Measurements from ENCODE around the gene INKA2.

Gene INKA2

GRCh38 chr1:111739194-111739924 is at the start of gene INKA2:
TSS of gene INKA2 (minus strand) at chr1:111739395. CDS start at chr1:111739242, 153 bp downstream.
- DNase-seq (ENCODE audit: low read depth, low spot score), result no peak

- no peak for DNase-seq (ENCODE audit: low read depth, low spot score)
Observed at GRCh38 chr1:111786669-111787207, 47.5 kb upstream of the INKA2 start.

- no peak for DNase-seq (ENCODE audit: low read depth, low spot score)
Observed at GRCh38 chr1:111784273-111784901, 45.2 kb upstream of the INKA2 start.

DNA sequence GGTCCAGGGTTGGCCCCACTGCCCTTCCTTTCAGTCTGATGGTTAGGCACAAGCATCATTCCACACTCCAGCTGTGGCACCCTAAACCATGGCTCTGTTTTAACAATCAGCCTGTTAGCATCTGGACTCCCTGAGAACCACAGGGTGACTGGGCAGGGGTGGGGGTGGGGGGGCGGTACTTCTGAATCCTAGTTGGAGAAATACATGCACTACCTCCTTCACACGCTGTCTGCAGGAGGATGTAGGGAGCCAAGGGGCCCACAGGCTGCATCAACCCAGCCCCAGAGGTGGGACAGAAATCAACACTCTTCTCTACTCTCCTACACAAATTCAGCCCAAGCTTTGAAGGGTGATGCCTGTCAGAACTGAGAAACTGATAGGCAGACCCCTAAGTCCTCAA is 40.4 kb upstream of the INKA2 start:
- no peak for DNase-seq (ENCODE audit: low read depth, low spot score)

DNA sequence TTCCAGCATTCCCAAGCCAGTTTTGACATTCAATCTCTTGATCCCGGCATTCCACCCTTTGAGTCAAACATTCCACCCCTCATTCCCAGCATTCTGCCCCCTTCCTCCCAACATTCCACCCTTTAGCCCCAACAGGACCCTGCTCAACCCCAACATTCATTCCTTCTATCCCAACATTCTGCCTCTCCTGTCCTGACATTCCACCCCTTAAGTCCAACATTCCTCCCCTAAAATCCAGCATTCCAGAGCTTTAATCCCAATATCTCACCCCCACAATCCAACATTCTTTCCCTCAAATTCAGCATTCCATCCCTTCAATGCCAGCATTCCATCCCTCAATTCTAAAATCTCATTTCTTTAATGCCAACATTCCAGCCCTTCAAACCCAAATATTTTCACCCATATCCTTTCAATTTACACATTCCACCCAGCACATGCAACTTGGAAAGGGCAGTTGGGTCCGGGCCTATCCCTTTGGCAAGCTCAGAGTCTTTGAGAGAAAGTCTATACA is 39.4 kb upstream of the INKA2 start:
- no peak for DNase-seq (ENCODE audit: low read depth, low spot score)

- no peak for DNase-seq (ENCODE audit: low read depth, low spot score)
Observed at GRCh38 chr1:111778066-111778465, 38.9 kb upstream of the INKA2 start.

DNA sequence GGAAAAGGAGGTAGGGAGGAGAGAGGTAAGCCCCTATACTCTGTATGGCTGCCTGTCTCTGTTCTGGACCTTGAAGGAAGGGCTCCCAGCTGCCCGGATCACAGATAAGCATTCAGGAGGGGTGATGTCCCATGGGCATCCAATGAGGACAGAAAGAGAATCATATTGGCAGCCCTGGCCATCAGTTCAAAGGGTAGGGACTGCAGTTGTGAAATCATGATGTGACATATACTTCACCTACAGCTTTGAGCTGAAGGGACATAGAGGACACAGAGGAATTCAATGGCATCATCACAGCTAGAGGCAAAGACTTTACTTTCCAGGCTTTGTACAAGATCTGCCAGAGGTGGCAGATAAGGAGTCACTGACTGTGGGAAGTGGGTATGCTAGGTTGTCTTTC is 38.1 kb upstream of the INKA2 start:
- no peak for DNase-seq (ENCODE audit: low read depth, low spot score)

GRCh38 chr1:111776861-111777260 is 37.7 kb upstream of the INKA2 start:
- no peak for DNase-seq (ENCODE audit: low read depth, low spot score)

DNA sequence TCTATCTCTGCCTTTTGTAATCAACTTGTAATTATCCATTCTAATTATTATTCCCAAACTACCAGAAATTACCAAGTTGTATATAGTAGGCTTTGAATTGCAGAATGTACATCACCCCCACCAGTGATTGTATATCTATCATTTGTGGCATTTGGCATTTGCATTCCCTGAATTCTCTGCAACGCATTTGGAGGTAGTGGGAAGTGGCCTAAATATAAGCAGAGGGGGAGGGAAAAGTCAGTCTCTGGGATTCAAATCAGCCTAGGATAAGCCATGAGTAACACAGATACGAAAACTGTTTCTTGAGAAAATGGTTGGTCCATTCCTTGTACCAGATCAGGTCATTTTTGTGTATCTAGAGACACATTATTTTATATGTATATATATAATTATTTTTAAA is 37.2 kb upstream of the INKA2 start:
- no peak for DNase-seq (ENCODE audit: low read depth, low spot score)

GRCh38 chr1:111775966-111776365 is 36.8 kb upstream of the INKA2 start:
- no peak for DNase-seq (ENCODE audit: low read depth, low spot score)

GRCh38 chr1:111770916-111771315 is 31.7 kb upstream of the INKA2 start:
- DNase-seq (ENCODE audit: low read depth, low spot score), result no peak

DNA sequence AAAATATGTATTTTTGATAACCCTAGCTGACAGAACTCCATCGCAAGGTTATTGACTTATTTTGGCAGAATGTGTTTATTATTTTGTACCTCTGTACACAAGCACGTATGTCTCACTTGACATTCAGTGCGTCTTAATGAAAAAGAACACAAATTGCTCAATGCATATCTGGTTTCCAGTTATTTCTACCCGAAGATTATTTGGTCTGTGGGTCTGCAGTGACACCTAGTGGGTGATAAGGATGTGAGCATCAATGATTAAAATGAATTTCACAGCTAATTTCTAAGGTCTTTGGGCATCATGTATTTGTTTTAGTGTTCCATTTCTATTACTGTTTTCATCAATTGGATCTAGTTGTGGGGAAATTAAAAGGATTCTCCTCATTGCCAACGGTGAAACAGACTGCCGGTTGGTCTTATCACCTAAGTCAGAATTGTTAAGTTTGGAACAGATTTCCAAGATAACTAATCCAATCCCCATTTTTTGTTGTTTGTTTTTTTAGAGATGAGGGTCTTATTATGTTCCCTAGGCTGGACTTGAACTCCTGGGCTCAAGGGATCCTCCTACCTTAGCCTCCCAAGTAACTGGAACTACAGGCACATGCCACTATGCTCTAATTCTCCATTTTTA is 30.4 kb upstream of the INKA2 start:
- DNase-seq (ENCODE audit: low read depth, low spot score), result peak; percentile 35

GRCh38 chr1:111768625-111769024 is 29.4 kb upstream of the INKA2 start:
- no peak for DNase-seq (ENCODE audit: low read depth, low spot score)

GRCh38 chr1:111768023-111768422 is 28.8 kb upstream of the INKA2 start:
- no peak for DNase-seq (ENCODE audit: low read depth, low spot score)

- no peak for DNase-seq (ENCODE audit: low read depth, low spot score)
Observed at GRCh38 chr1:111762332-111762731, 23.1 kb upstream of the INKA2 start.

- DNase-seq (ENCODE audit: low read depth, low spot score), result no peak
Observed at GRCh38 chr1:111761717-111762116, 22.5 kb upstream of the INKA2 start.

- no peak for DNase-seq (ENCODE audit: low read depth, low spot score)
Observed at GRCh38 chr1:111758373-111758772, 19.2 kb upstream of the INKA2 start.

GRCh38 chr1:111756124-111756513 is 16.9 kb upstream of the INKA2 start:
- DNase-seq (ENCODE audit: low read depth, low spot score), result no peak

GRCh38 chr1:111755331-111756123 is 16.3 kb upstream of the INKA2 start, which contains the start of gene DDX20:
TSS of gene DDX20 (plus strand) at chr1:111755901. CDS start at chr1:111755925, 24 bp downstream.
- DNase-seq (ENCODE audit: low read depth, low spot score), result peak; percentile 87

DNA sequence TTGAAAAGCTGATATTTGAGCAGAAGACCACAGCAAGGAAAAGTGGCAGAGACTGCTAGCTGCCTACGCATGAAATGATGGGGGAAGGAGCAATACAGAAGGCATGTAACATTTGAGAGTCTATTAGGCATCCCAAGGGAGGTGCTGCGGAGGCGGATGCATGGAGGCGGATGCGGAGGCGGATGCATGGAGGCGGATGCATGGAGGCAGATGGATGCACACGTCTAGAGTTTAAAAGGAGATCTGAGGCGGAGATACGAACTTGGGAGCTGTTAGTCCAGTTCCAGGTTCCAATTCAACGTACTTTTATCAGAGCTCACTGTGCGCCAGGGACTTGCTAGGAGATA is 15.8 kb upstream of the INKA2 start:
- DNase-seq (ENCODE audit: low read depth, low spot score), result no peak

- no peak for DNase-seq (ENCODE audit: low read depth, low spot score)
Observed at GRCh38 chr1:111751906-111752575, 12.8 kb upstream of the INKA2 start.
